Activated T-helper 1 cell treated with anti-CD3 and anti-CD28 coated beads, Interleukin-2, amount 50 U/mL, for 16 hours (primary cell): ENCODE data around the gene EXO1.
"Not testable (repeated sequence)": the region's sequence is repeated elsewhere in the genome, so short reads cannot be mapped to it uniquely, and the experiment has no call there.

Experiments used
- DNase-seq, 2 donors: peaks; one replicate each; pipeline ENCODE4 v3.0.0-alpha.2; 2020; ENCODE audit warnings: low read depth in 1 of 2, low spot score in 1 of 2

EXO1 gene

DNA sequence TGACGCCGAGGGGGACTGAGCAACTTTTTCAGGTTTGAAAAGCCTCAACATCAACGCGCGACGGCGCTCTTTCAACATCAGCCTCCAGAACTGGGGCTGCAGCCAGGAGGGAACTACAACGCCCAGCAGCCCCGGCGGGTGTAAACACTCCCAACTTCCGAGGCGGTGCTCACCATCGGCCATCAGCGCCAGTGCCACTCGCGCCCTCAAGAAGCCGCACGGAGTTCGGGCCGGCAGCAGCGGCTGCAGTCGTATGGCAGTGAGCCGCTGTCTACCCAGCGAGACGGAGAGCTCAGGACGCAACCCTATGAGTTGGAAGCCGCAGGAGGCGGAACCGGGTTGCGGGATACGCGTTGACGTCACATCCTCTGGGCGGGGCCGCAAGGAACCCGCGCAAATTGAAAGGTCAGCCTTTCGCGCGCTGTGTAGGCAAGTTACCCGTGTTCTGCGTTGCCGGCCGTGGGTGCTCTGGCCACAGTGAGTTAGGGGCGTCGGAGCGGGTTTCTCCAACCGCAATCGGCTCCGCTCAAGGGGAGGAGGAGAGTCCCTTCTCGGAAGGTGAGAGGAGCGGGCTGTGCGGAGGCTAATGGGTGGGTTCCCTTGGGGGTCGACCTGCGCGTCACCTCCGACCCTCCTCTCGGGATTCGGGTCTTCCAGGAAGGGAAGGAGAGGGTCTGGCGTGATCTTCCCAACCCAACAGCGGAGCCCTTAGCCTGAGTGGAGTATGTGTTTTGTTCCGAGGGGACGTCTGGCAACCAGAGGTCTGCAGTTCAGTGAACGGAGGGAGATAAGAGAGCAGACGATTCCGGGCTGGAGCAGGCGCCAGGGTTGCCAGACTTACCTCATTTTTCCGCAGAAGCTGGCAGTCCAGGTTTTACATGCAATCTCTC, at the start of gene EXO1:
TSS of gene EXO1 (plus strand) at position 409 of the 890 bp plus-strand sequence. CDS start 2,222 bp downstream, outside the sequence.
- peak; percentile 76 to 82 for DNase-seq

- no peak for DNase-seq
Measured at GRCh38 chr1:241799416-241799815, 48.6 kb upstream of the EXO1 start.

- no peak for DNase-seq
Measured at GRCh38 chr1:241800640-241801039, 47.4 kb upstream of the EXO1 start.

DNA sequence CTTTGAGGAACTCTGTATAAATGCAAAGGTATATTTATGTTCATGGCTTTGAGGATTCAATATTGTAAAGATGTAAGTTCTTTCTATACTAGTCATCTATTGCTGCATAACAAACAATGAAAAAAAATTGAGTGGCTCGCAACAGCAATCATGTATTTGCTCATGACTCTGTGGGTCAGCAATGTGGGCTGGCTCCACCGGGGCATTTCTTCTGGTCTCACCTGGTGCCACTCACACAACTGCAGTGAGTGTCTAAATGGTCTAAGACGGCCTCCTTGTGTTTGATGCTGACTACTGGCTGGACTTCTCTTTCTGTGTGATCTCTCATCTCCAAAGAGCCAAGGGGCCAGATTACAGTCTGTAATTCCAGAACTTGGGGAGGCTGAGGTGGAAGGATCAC, 45.1 kb upstream of the EXO1 start:
- DNase-seq: no peak

DNA sequence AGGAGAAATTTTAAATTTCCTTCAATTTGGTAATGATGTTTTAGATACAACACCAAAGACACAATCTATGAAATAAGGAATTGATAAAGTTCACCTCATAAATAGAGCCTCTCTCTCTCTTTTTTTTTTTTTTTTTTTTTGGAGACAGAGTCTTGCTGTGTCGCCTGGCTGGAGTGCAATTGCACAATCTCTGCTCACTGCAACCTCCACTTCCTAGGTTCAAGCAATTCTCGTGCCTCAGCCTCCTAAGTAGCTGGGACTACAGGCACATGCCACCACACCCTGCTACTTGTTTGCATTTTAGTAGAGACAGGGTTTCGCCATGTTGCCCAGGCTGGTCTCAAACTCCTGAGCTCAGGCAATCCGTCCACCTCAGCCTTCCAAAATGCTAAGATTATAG, 43.3 kb upstream of the EXO1 start:
- not testable (repeated sequence) for DNase-seq

GRCh38 chr1:241808265-241808664, 39.7 kb upstream of the EXO1 start:
- no peak for DNase-seq

- no peak for DNase-seq
Measured at GRCh38 chr1:241810769-241811405, 37.1 kb upstream of the EXO1 start.

DNA sequence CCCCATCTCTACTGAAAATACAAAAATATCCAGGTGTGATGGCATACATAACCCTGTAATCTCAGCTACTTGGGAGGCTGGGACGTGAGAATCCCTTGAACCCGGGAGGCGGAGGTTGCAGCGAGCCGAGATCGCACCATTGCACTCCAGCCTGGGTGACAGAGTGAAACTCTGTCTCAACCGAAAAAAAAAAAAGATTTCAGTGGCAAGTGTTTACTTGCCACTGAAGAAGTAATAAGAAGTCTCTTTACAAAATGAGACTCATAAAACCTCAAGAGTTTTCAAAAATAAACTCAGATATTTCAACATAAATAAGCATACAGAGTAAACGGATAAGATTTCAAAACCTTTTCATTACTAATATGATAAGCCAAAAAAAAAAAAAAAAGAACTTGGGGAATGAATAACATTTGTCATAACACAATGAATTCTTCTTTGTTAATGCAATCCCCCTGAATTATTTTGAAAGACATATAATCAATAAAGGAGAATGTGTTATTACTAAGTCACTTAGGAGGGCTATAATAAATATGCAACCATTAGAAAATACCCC, 34.2 kb upstream of the EXO1 start:
- DNase-seq: no peak

DNA sequence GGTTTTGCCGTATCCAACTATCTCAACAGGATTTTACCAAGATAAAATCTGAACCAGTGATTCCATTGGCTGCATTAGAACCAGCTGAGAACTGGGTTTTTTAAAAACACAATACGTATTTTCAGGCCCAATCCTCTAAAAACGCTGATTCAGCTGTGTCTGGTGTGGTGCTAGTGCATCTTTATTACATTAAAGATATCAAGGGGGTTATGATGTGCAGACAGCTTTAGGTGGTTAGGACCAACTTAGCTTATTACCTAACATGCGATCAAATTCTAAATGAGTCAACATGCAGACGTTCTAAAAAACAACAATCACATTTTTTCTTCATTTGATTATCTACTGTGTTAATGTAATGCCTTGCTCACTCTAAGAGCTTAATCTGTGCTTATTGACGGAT, 32.0 kb upstream of the EXO1 start:
- no peak for DNase-seq

- DNase-seq: no peak
Measured at GRCh38 chr1:241817331-241817792, 30.6 kb upstream of the EXO1 start.

GRCh38 chr1:241817956-241818612, 29.9 kb upstream of the EXO1 start:
- no peak for DNase-seq

- no peak for DNase-seq
Measured at GRCh38 chr1:241819340-241819866, 28.6 kb upstream of the EXO1 start.

GRCh38 chr1:241821363-241821762, 26.6 kb upstream of the EXO1 start:
- no peak for DNase-seq

DNA sequence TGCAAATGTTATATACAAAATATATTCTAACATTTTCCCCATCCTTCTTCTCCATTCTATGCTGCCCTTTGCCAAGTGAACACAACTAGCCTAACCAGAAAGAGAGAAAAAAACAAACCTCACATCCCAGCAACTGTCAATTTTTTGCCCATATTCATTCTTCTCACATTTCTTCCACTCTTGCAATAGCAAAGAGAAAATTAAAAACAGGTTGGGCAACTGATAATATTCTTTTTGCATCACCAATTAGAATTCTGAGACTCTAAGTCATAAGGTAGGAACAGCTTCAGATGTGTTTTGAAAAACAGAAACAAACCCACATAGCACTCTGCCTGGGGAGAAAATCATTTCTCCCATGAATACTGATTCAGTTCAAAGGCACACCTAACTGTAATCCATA, 25.2 kb upstream of the EXO1 start:
- no peak for DNase-seq

GRCh38 chr1:241823925-241824324, 24.1 kb upstream of the EXO1 start:
- no peak for DNase-seq

GRCh38 chr1:241825581-241825980, 22.4 kb upstream of the EXO1 start:
- no peak for DNase-seq

- not testable (repeated sequence) for DNase-seq
Measured at GRCh38 chr1:241826613-241827012, 21.4 kb upstream of the EXO1 start.

DNA sequence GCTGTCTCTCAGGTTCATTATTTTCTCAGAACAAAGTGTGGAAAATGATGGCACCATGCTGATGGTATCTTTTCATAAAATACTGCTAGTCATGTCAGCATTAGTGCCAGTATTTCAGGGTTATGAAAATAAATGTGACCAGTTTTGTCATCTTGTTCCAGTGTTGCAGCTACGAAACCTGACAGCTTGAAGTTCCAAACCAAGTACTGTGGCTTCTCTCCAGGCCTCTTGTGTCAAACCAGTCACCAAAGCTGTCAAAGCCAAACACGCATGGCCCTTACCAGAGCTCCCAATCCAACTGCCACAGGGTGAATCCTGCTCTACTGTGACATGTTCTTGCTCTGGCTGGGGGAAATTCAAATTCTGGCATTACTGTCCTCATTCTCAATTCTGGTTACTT, 20.7 kb upstream of the EXO1 start:
- no peak for DNase-seq

DNA sequence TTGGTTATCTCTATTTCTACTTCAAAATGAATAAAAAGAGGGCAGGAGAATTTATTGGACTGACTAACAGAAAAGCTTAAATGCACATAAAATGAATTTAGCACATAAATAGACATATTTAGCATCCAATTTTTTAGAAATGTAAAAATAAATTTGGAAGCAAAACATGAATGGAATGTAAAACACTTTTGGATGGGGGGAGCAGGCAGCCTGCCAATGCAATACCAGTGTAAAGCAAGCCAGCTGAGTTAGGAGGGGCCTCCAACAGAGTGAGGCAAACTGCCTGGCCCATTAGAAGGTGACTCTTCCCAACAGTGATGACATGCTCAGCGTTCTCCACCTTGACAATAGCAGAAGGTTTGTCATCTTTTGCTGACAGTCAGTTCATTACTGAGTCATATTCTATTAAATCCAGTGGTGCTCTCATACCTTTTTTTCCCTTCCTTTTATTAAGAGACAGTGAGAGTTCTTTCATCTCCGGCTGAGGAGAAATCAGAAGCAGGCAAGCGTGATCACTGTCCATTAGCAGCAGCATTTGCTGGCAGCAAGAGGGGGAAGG, 19.5 kb upstream of the EXO1 start:
- no peak for DNase-seq

GRCh38 chr1:241829468-241829867, 18.5 kb upstream of the EXO1 start:
- DNase-seq: no peak
